ACC112 (cell line): ENCODE measurements around the gene MAP3K12.
"Not testable (repeated sequence)": the region's sequence is repeated elsewhere in the genome, so short reads cannot be mapped to it uniquely, and the experiment has no call there.

Experiments
- H2AFZ ChIP-seq: fragments of 200-600 bp; sonication (generic); one replicate; pipeline ENCODE4 v1.6.0; 2017; ENCODE audit warnings: antibody characterized with exemption, low read length; ENCODE audit not compliant: unreplicated experiment
- H3K27ac ChIP-seq: fragments of 200-600 bp; sonication (generic); 2 replicates; pipeline ENCODE4 v1.5.1; 2014; ENCODE audit warnings: low read depth, mild to moderate bottlenecking, antibody characterized with exemption, low read length, moderate library complexity
- H3K27me3 ChIP-seq: fragments of 200-600 bp; sonication (generic); 2 replicates; pipeline ENCODE4 v1.6.1; 2014; ENCODE audit warnings: mild to moderate bottlenecking, antibody characterized with exemption, low read length, moderate library complexity, mixed read lengths; ENCODE audit not compliant: insufficient read depth
- H3K36me3 ChIP-seq: fragments of 200-600 bp; sonication (generic); 2 replicates; pipeline ENCODE4 v1.6.1; 2016; ENCODE audit warnings: mild to moderate bottlenecking, antibody characterized with exemption, low read length, moderate library complexity, mixed read lengths; ENCODE audit not compliant: insufficient read depth
- H3K4me1 ChIP-seq: fragments of 200-600 bp; sonication (generic); one replicate; pipeline ENCODE4 v1.6.1; 2016; ENCODE audit warnings: low read length, mixed read lengths; ENCODE audit not compliant: insufficient read depth, unreplicated experiment, control insufficient read depth
- H3K4me3 ChIP-seq: fragments of 200-600 bp; sonication (generic); 2 replicates; pipeline ENCODE4 v1.5.1; 2014; ENCODE audit warnings: mild to moderate bottlenecking, low read depth, low read length
- H3K79me2 ChIP-seq: fragments of 200-600 bp; sonication (generic); one replicate; pipeline ENCODE4 v1.6.0; 2016; ENCODE audit warnings: low read length; ENCODE audit not compliant: control insufficient read depth, unreplicated experiment, insufficient read depth

The MAP3K12 gene

GRCh38 chr12:53435326-53435725, 63.9 kb downstream of the MAP3K12 start:
- peaks cover 11% of the 10 kb centered on the region for H3K4me1 ChIP-seq
- H3K27ac ChIP-seq, H3K36me3 ChIP-seq, H3K4me3 ChIP-seq, H2AFZ ChIP-seq, H3K79me2 ChIP-seq, H3K27me3 ChIP-seq: not testable (repeated sequence)

DNA sequence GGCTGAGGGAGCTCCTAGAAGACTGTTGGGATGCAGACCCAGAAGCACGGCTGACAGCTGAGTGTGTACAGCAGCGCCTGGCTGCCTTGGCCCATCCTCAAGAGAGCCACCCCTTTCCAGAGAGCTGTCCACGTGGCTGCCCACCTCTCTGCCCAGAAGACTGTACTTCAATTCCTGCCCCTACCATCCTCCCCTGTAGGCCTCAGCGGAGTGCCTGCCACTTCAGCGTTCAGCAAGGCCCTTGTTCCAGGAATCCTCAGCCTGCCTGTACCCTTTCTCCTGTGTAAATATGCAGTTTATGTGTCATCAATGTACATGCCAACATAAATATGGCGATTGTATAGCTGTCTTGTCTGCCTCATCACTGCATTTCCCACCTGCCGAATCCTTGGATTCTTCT, 68.1 kb downstream of the MAP3K12 start:
- Histone ChIP-seq H3K4me3 (no peak overlapping the region), H3K27me3 (no peaks in the 10 kb centered on the region), H3K4me1 (peaks cover 23% of the 10 kb centered on the region), H3K27ac (no peak overlapping the region), H3K79me2 (no peaks in the 10 kb centered on the region), H2AFZ (peak overlapping the region; percentile 25), H3K36me3 (no peaks in the 10 kb centered on the region)

DNA sequence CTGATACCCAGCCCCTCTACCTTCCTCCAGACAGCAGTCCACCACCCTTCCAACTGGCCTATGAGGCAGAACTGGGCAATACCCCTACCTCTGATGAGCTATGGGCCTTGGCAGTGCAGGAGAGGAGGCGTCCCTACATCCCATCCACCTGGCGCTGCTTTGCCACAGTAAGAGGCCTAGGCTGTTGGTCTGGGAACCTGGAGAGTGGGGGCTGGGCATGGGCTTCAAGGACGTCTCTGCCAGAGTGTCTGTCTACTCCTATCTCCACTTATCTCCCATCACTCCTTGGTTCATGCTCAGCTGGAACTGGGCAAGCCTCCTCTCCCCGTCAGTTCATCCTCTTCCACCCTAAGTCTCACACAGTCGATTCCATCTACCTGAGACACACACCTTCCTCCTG, 69.1 kb downstream of the MAP3K12 start:
- H3K4me1 ChIP-seq = peaks cover 23% of the 10 kb centered on the region
- no peaks in the 10 kb centered on the region for H3K27me3 ChIP-seq
- H3K79me2 ChIP-seq = no peaks in the 10 kb centered on the region
- H3K36me3 ChIP-seq = no peaks in the 10 kb centered on the region
- no peak overlapping the region for H3K27ac ChIP-seq
- no peak overlapping the region for H2AFZ ChIP-seq
- no peak overlapping the region for H3K4me3 ChIP-seq
